Neural cell (in vitro differentiated cells): ENCODE measurements around the gene PCYT1A. TPM values are rescaled to one million over a fixed set of nuclear protein-coding genes. Genes with fewer than 3 reads are reported as not detected.
"Not testable (repeated sequence)": the region's sequence is repeated elsewhere in the genome, so short reads cannot be mapped to it uniquely, and the experiment has no call there.

Experiments
- H2AFZ ChIP-seq: fragments of 200-600, 300-800 bp; sonication (generic), shearing (Covaris generic); 2 replicates; pipeline ENCODE4 v1.6.0; 2014; ENCODE audit warnings: low read depth, mild to moderate bottlenecking, antibody characterized with exemption, low read length, moderate library complexity
- H3F3A ChIP-seq: fragments of 200-600 bp; shearing (Covaris generic); 2 replicates; pipeline ENCODE4 v1.6.1; 2016; ENCODE audit warnings: mild to moderate bottlenecking, moderate library complexity, mixed read lengths, antibody characterized with exemption, low read length; ENCODE audit not compliant: insufficient read depth, poor library complexity, severe bottlenecking
- H3K27ac ChIP-seq: fragments of 200-600, 300-800 bp; sonication (generic), shearing (Covaris generic); 2 replicates; pipeline ENCODE4 v1.5.1; 2014; ENCODE audit warnings: mild to moderate bottlenecking, low read length, moderate library complexity
- H3K27me3 ChIP-seq: fragments of 300-800, 200-600 bp; sonication (generic), shearing (Covaris generic); 2 replicates; pipeline ENCODE4 v1.6.0; 2014; ENCODE audit warnings: mild to moderate bottlenecking, low read depth, low read length, moderate library complexity; ENCODE audit not compliant: insufficient read depth
- H3K36me3 ChIP-seq: fragments of 300-800, 200-600 bp; sonication (generic), shearing (Covaris generic); 2 replicates; pipeline ENCODE4 v1.5.1; 2014; ENCODE audit warnings: mild to moderate bottlenecking, antibody characterized with exemption, low read length, moderate library complexity; ENCODE audit not compliant: insufficient read depth
- H3K4me2 ChIP-seq: fragments of 300-800, 200-600 bp; sonication (generic), shearing (Covaris generic); 2 replicates; pipeline ENCODE4 v1.6.0; 2014; ENCODE audit warnings: mild to moderate bottlenecking, low read length
- H3K4me3 ChIP-seq: fragments of 300-800, 200-600 bp; sonication (generic), shearing (Covaris generic); 2 replicates; pipeline ENCODE4 v1.5.1; 2014; ENCODE audit warnings: mild to moderate bottlenecking, low read length, moderate library complexity
- H3K79me2 ChIP-seq: fragments of 200-600 bp; shearing (Covaris generic); replicated peaks from 2 replicates; pipeline ENCODE4 v1.6.0; 2014; ENCODE audit warnings: mild to moderate bottlenecking, low read length, moderate library complexity; ENCODE audit not compliant: insufficient read depth
- H3K9ac ChIP-seq: fragments of 300-800, 200-600 bp; sonication (generic), shearing (Covaris generic); 2 replicates; pipeline ENCODE4 v1.6.1; 2016; ENCODE audit warnings: mild to moderate bottlenecking, low read length, mixed read lengths
- H3K9me2 ChIP-seq: fragments of 200-600 bp; shearing (Covaris generic); 2 replicates; pipeline ENCODE4 v1.6.1; 2016; ENCODE audit warnings: mild to moderate bottlenecking, low read length, mixed read lengths; ENCODE audit not compliant: insufficient read depth
- H3K9me3 ChIP-seq: fragments of 200-600, 300-800 bp; sonication (generic), shearing (Covaris generic); 2 replicates; pipeline ENCODE4 v1.6.1; 2016; ENCODE audit warnings: mild to moderate bottlenecking, mixed run types, low read length, moderate library complexity, mixed read lengths
- H4K20me1 ChIP-seq: fragments of 200-600 bp; shearing (Covaris generic); 2 replicates; pipeline ENCODE4 v1.6.1; 2016; ENCODE audit warnings: mild to moderate bottlenecking, mixed run types; ENCODE audit not compliant: insufficient read depth
- EP300 ChIP-seq: fragments of 450-650 bp; conservative IDR thresholded peaks from 2 replicates; pipeline ENCODE4 v1.6.1; 2014; ENCODE audit warnings: antibody characterized with exemption, mild to moderate bottlenecking, moderate library complexity; ENCODE audit not compliant: poor library complexity, severe bottlenecking
- MXI1 ChIP-seq: fragments of 450-650 bp; conservative IDR thresholded peaks from 2 replicates; pipeline ENCODE4 v1.6.1; 2014; ENCODE audit warnings: antibody characterized with exemption, mild to moderate bottlenecking; ENCODE audit not compliant: poor library complexity, severe bottlenecking
- POLR2AphosphoS5 ChIP-seq: IDR thresholded peaks from 2 replicates; pipeline ENCODE4 v1.6.1; 2012
- RAD21 ChIP-seq: fragments of 450-650 bp; conservative IDR thresholded peaks from 2 replicates; pipeline ENCODE4 v1.6.1; 2014; ENCODE audit warnings: antibody characterized with exemption, mild to moderate bottlenecking, moderate library complexity
- SMC3 ChIP-seq: fragments of 450-650 bp; conservative IDR thresholded peaks from 2 replicates; pipeline ENCODE4 v1.6.1; 2014; ENCODE audit warnings: antibody characterized with exemption, mild to moderate bottlenecking, moderate library complexity; ENCODE audit not compliant: poor library complexity
- TAF1 ChIP-seq: IDR thresholded peaks from 2 replicates; pipeline ENCODE4 v1.6.1; 2012; ENCODE audit warnings: low read depth
- polyA plus RNA-seq: library from polyadenylated mRNA; depleted of rRNA; stranded (reverse); fragments of >200 nt; gene quantifications from 2 replicates; pipeline ENCODE4 v1.2.3, GENCODE V29; 2014
- TF ChIP-seq, protein P1 (sequence below): fragments of 450-650 bp; IDR thresholded peaks from 2 replicates; pipeline ENCODE4 v1.5.1; 2014; ENCODE audit warnings: antibody characterized with exemption, mild to moderate bottlenecking, moderate library complexity; ENCODE audit not compliant: poor library complexity, severe bottlenecking
- TF ChIP-seq, protein P2 (sequence below): IDR thresholded peaks from 2 replicates; pipeline ENCODE4 v1.6.1; 2012; ENCODE audit warnings: borderline replicate concordance

The PCYT1A gene
- polyA plus RNA-seq, 1 donor from 2014 or later = 21.7 TPM

DNA sequence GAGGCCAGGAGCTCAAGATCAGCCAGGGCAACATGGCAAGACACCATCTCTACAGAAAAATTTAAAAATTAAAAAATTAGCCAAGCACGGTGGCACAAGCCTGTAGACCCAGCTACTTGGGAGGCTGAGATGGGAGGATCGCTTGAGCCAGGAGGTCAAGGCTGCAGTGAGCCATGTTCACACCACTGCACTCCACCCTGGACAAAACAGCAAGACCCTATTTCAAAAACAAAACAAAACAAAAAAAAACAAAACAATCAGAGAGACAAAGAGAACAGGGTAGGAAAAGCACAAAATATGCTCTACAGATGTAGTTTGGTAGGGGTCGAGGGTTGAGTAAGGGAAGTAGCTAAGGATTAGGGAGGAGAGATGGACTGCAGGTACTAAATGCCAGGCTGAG lies 27.1 kb upstream of the PCYT1A start:
- H3K27ac ChIP-seq = no peak overlapping the region
- H3F3A ChIP-seq = no peaks in the 10 kb centered on the region
- H2AFZ ChIP-seq = no peak overlapping the region
- H3K27me3 ChIP-seq = no peaks in the 10 kb centered on the region
- no peaks in the 10 kb centered on the region for H3K9me2 ChIP-seq
- TF ChIP-seq, protein P1, sequence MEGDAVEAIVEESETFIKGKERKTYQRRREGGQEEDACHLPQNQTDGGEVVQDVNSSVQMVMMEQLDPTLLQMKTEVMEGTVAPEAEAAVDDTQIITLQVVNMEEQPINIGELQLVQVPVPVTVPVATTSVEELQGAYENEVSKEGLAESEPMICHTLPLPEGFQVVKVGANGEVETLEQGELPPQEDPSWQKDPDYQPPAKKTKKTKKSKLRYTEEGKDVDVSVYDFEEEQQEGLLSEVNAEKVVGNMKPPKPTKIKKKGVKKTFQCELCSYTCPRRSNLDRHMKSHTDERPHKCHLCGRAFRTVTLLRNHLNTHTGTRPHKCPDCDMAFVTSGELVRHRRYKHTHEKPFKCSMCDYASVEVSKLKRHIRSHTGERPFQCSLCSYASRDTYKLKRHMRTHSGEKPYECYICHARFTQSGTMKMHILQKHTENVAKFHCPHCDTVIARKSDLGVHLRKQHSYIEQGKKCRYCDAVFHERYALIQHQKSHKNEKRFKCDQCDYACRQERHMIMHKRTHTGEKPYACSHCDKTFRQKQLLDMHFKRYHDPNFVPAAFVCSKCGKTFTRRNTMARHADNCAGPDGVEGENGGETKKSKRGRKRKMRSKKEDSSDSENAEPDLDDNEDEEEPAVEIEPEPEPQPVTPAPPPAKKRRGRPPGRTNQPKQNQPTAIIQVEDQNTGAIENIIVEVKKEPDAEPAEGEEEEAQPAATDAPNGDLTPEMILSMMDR = no peak
- TF ChIP-seq MXI1 = no peak
- peaks cover 10% of the 10 kb centered on the region for H3K79me2 ChIP-seq
- H3K4me3 ChIP-seq = no peak overlapping the region
- no peak overlapping the region for H3K4me2 ChIP-seq
- H3K36me3 ChIP-seq = no peaks in the 10 kb centered on the region
- no peaks in the 10 kb centered on the region for H4K20me1 ChIP-seq
- H3K9ac ChIP-seq = no peak overlapping the region
- H3K9me3 ChIP-seq = no peaks in the 10 kb centered on the region

DNA sequence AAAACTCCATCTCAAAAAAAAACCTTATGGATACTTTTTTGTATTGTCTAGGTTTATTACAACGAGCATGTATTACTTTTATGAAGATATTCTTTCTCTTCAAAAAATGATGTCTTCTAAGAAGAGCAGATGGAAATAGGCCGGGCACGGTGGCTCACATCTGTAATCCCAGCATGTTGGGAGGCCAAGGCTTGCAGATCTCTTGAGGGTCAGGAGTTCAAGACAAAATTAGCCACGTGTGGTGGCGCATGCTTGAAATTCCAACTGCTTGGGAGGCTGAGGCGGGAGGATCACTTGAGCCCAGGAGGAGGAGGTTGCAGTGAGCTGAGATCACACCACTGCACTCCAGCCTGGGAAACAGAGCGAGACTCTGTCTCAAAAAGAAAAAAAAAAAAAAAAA lies 26.6 kb upstream of the PCYT1A start:
- not testable (repeated sequence) for H3K9me2 ChIP-seq, H3K4me2 ChIP-seq, H4K20me1 ChIP-seq, H3K36me3 ChIP-seq, H3F3A ChIP-seq, H3K4me3 ChIP-seq, H3K27ac ChIP-seq, H3K9ac ChIP-seq, H2AFZ ChIP-seq, H3K9me3 ChIP-seq, H3K27me3 ChIP-seq
- peaks cover 10% of the 10 kb centered on the region for H3K79me2 ChIP-seq

DNA sequence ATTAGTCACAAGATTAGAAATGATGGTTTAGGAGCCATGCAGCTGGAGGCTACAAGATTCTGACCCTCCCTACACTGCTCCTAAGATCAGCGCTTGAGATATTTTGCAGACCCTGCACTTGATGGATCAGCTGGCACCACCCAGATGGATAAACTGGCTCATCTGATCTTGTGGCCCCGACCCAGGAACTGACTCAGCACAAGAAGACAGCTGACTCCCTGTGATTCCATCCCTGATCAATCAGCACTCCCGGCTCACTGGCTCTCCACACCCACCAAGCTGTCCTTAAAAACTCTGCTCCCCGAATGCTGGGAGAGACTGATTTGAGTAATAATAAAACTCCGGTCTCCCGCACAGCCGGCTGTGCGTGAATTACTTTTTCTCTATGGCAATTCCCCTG lies 15.4 kb upstream of the PCYT1A start:
- H3F3A ChIP-seq, H3K4me3 ChIP-seq, H3K4me2 ChIP-seq: not testable (repeated sequence)

DNA sequence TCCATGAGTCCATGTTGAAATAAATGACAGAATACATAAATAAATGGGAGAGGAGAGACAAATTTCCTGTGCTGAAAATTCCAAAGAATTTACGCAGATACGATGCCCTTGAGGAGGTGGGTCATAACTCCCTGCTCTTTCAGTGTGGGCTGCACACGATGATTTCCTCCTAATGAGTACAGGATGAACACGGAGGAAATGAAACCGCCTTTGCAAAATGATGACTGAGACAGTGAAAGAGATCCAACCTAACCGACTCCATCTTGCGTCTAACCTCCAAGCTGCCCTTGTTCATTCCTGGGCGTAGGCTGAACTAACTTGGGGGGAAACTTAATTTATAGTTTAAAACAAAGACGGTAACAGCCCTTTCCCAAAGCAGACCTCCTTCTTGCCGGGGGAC lies 15.0 kb upstream of the PCYT1A start:
- not testable (repeated sequence) for H3K9me2 ChIP-seq, H3K79me2 ChIP-seq, H3K27ac ChIP-seq, H3F3A ChIP-seq, H2AFZ ChIP-seq, H3K36me3 ChIP-seq, H3K4me3 ChIP-seq, H4K20me1 ChIP-seq, H3K27me3 ChIP-seq, H3K9me3 ChIP-seq, H3K9ac ChIP-seq, H3K4me2 ChIP-seq

More for the DNA sequence above, 15.4 kb upstream of the PCYT1A start:
- not testable (repeated sequence) for H3K27me3 ChIP-seq, H3K9ac ChIP-seq, H3K79me2 ChIP-seq, H3K27ac ChIP-seq, H3K36me3 ChIP-seq, H4K20me1 ChIP-seq, H3K9me2 ChIP-seq, H3K9me3 ChIP-seq, H2AFZ ChIP-seq

DNA sequence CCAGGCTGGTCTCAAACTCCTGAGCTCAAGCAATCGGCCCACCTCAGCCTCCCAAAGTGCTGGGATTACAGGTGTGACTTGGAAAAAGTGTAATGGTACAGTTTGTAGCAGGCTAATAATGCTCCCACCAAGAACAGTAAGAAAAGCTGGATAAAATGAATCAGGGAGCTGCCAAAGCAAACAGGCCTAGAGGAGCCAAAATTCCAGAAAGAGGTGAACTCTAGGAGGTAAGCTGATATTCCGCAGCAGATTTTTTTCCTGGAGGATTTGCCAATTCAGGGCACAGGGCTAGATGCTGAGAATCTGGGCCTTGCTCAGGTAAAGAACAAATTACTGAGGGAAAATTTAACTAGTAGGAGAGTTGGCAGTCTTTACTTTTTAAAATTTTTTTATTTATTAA lies 11.0 kb upstream of the PCYT1A start:
- Histone ChIP-seq H3K36me3 (no peaks in the 10 kb centered on the region), H3K4me2 (no peak overlapping the region), H2AFZ (no peak overlapping the region), H3K9me2 (no peaks in the 10 kb centered on the region), H3K79me2 (no peaks in the 10 kb centered on the region), H4K20me1 (no peaks in the 10 kb centered on the region), H3K4me3 (no peak overlapping the region), H3K9ac (no peak overlapping the region), H3K27me3 (no peaks in the 10 kb centered on the region), H3K27ac (no peak overlapping the region), H3K9me3 (no peaks in the 10 kb centered on the region), H3F3A (no peaks in the 10 kb centered on the region)
- TF ChIP-seq MXI1 = no peak
- TF ChIP-seq RAD21 = no peak
- TF ChIP-seq SMC3 = no peak
- TF ChIP-seq POLR2AphosphoS5 = no peak
- no peak for TF ChIP-seq TAF1
- TF ChIP-seq, protein P1 = no peak
- TF ChIP-seq, protein P2, sequence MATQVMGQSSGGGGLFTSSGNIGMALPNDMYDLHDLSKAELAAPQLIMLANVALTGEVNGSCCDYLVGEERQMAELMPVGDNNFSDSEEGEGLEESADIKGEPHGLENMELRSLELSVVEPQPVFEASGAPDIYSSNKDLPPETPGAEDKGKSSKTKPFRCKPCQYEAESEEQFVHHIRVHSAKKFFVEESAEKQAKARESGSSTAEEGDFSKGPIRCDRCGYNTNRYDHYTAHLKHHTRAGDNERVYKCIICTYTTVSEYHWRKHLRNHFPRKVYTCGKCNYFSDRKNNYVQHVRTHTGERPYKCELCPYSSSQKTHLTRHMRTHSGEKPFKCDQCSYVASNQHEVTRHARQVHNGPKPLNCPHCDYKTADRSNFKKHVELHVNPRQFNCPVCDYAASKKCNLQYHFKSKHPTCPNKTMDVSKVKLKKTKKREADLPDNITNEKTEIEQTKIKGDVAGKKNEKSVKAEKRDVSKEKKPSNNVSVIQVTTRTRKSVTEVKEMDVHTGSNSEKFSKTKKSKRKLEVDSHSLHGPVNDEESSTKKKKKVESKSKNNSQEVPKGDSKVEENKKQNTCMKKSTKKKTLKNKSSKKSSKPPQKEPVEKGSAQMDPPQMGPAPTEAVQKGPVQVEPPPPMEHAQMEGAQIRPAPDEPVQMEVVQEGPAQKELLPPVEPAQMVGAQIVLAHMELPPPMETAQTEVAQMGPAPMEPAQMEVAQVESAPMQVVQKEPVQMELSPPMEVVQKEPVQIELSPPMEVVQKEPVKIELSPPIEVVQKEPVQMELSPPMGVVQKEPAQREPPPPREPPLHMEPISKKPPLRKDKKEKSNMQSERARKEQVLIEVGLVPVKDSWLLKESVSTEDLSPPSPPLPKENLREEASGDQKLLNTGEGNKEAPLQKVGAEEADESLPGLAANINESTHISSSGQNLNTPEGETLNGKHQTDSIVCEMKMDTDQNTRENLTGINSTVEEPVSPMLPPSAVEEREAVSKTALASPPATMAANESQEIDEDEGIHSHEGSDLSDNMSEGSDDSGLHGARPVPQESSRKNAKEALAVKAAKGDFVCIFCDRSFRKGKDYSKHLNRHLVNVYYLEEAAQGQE = no peak
- no peak for TF ChIP-seq EP300
